K562 (cell line): Measurements from ENCODE around the gene MLLT6. TPM values are rescaled to one million over a fixed set of nuclear protein-coding genes. Genes with fewer than 3 reads are reported as not detected.

ENCODE experiments used
- BRCA1 ChIP-seq, 2 experiments: fragments of 450-650 bp in 1 of 2; sonication (generic) in 1 of 2; formaldehyde crosslinking in 1 of 2; IDR thresholded peaks; 2 replicates each; pipeline versions ENCODE4 v1.5.0 to v1.6.1; 2017 to 2020; ENCODE audit warnings: mild to moderate bottlenecking in 1 of 2, missing genetic modification reagents in 1 of 2
- CHD1 ChIP-seq: fragments of 200-600 bp; sonication (generic); IDR thresholded peaks from one replicate; pipeline ENCODE4 v1.6.1; 2012; ENCODE audit warnings: mild to moderate bottlenecking, moderate library complexity, low read length, inconsistent platforms
- EP300 ChIP-seq: IDR thresholded peaks from 2 replicates; pipeline ENCODE4 v1.6.1; 2012; ENCODE audit warnings: low read length, improper control_type of control experiment
- KAT8 ChIP-seq: fragments of 450-650 bp; IDR thresholded peaks from 2 replicates; pipeline ENCODE4 v1.6.1; 2016; ENCODE audit warnings: low read depth, mild to moderate bottlenecking
- LCOR ChIP-seq: sonication (generic); formaldehyde crosslinking; IDR thresholded peaks from 2 replicates; pipeline ENCODE4 v1.8.0; 2022; ENCODE audit warnings: mild to moderate bottlenecking, missing genetic modification reagents
- MBD2 ChIP-seq: sonication (generic); IDR thresholded peaks from 2 replicates; pipeline ENCODE4 v1.6.1; 2016; ENCODE audit warnings: low read depth, borderline replicate concordance
- RHOXF2B ChIP-seq: fragments of 250-450 bp; sonication (Bioruptor Pico); conservative IDR thresholded peaks from 2 replicates; pipeline ENCODE4 v1.5.1; 2021
- SMAD2 ChIP-seq: fragments of 150-350 bp; IDR thresholded peaks from 2 replicates; pipeline ENCODE4 v1.6.1; 2014; ENCODE audit warnings: low read depth, mild to moderate bottlenecking, low read length
- SMAD4 ChIP-seq: fragments of 250-450 bp; sonication (Bioruptor Pico); conservative IDR thresholded peaks from 2 replicates; pipeline ENCODE4 v1.8.0; 2021; ENCODE audit warnings: inconsistent platforms, mild to moderate bottlenecking, moderate library complexity
- SRF ChIP-seq, 2 experiments: fragments of 250-450, 450-650 bp in 1 of 2; sonication (Bioruptor Pico) in 1 of 2; sonication (generic) in 1 of 2; formaldehyde crosslinking; IDR thresholded peaks; 2 replicates each; pipeline versions ENCODE4 v1.5.0 to v1.5.1; 2020 to 2022; ENCODE audit warnings: mild to moderate bottlenecking in 1 of 2, missing genetic modification reagents in 1 of 2
- SRSF9 ChIP-seq: fragments of 200-400 bp; formaldehyde crosslinking; IDR thresholded peaks from 2 replicates; pipeline ENCODE4 v1.6.1; 2017; ENCODE audit warnings: low read depth, low read length, borderline replicate concordance
- TEAD1 ChIP-seq, 2 experiments: fragments of 450-650 bp in 1 of 2; sonication (generic) in 1 of 2; formaldehyde crosslinking; IDR thresholded peaks; 2 replicates each; pipeline versions ENCODE4 v1.4.0 to v1.8.0; 2020 to 2022; ENCODE audit warnings: mild to moderate bottlenecking in 2 of 2, missing genetic modification reagents in 1 of 2
- ZNF197 ChIP-seq: fragments of 200-800 bp; sonication (Bioruptor generic); IDR thresholded peaks from 2 replicates; pipeline ENCODE4 v1.6.1; 2016; ENCODE audit warnings: low read depth, missing genetic modification characterization, missing compliant biosample characterization
- ZNF217 ChIP-seq: sonication (generic); formaldehyde crosslinking; IDR thresholded peaks from 2 replicates; pipeline ENCODE4 v1.8.0; 2022; ENCODE audit warnings: mild to moderate bottlenecking, missing genetic modification reagents
- ZNF24 ChIP-seq: fragments of 450-650 bp; IDR thresholded peaks from 2 replicates; pipeline ENCODE4 v1.6.1; 2016
- ZNF253 ChIP-seq: fragments of 250-450 bp; sonication (Bioruptor Pico); conservative IDR thresholded peaks from 2 replicates; pipeline ENCODE4 v1.6.1; 2021; ENCODE audit warnings: mild to moderate bottlenecking
- ZNF384 ChIP-seq: IDR thresholded peaks from 2 replicates; pipeline ENCODE4 v1.6.1; 2012; ENCODE audit warnings: low read depth, low read length, improper control_type of control experiment
- ZNF431 ChIP-seq: sonication (generic); formaldehyde crosslinking; IDR thresholded peaks from 2 replicates; pipeline ENCODE4 v1.8.0; 2022; ENCODE audit warnings: mild to moderate bottlenecking, missing genetic modification reagents
- polyA plus RNA-seq, 8 experiments: library from polyadenylated mRNA; depleted of rRNA in 4 of 8; stranded (reverse) in 5 of 8; unstranded in 3 of 8; fragments of >200 nt; fragmentation: Nextera tagmentation in 2 of 8; fragmentation: Illumina TruSeq in 1 of 8; extraction: Ambion mirVana in 2 of 8; extraction: Trizol in 1 of 8; gene quantifications; 2 replicates each; pipeline versions ENCODE4 v1.2.1 to v1.2.3, GENCODE V29; 2011 to 2014; ENCODE audit warnings: inconsistent platforms in 1 of 8, missing spikeins in 1 of 8
- total RNA-seq, 7 experiments: library from RNA; depleted of rRNA in 6 of 7; stranded (reverse); fragments of >200 nt in 6 of 7; fragmentation: Illumina TruSeq in 2 of 7; extraction: Trizol in 2 of 7; gene quantifications; 2 replicates each; pipeline versions ENCODE4 v1.2.1 to v1.2.3, GENCODE V29; 2011 to 2021; ENCODE audit warnings: low replicate concordance in 1 of 7
- TF ChIP-seq, protein P1 (sequence below): fragments of 450-650 bp; IDR thresholded peaks from 2 replicates; pipeline ENCODE4 v1.7.1; 2018; ENCODE audit warnings: mild to moderate bottlenecking, low read depth; ENCODE audit not compliant: partially characterized antibody
- TF ChIP-seq, protein P2 (sequence below): IDR thresholded peaks from 2 replicates; pipeline ENCODE4 v1.6.1; 2011; ENCODE audit not compliant: insufficient read length; ENCODE audit errors: extremely low read depth
- TF ChIP-seq, protein P3 (sequence below): sonication (generic); formaldehyde crosslinking; IDR thresholded peaks from 2 replicates; pipeline ENCODE4 v1.8.0; 2023; ENCODE audit warnings: mild to moderate bottlenecking, missing genetic modification reagents
- TF ChIP-seq, protein P4 (sequence below): sonication (generic); formaldehyde crosslinking; IDR thresholded peaks from 2 replicates; pipeline ENCODE4 v1.8.0; 2022; ENCODE audit warnings: missing genetic modification reagents, mild to moderate bottlenecking, moderate library complexity, borderline replicate concordance

MLLT6 gene
- total and polyA plus RNA-seq, 9 of the 15 experiments (the other 6 are each of a cell fraction or from before 2014, with no cell fraction given): 3.1 to 71.7 (median 30.0) TPM

DNA sequence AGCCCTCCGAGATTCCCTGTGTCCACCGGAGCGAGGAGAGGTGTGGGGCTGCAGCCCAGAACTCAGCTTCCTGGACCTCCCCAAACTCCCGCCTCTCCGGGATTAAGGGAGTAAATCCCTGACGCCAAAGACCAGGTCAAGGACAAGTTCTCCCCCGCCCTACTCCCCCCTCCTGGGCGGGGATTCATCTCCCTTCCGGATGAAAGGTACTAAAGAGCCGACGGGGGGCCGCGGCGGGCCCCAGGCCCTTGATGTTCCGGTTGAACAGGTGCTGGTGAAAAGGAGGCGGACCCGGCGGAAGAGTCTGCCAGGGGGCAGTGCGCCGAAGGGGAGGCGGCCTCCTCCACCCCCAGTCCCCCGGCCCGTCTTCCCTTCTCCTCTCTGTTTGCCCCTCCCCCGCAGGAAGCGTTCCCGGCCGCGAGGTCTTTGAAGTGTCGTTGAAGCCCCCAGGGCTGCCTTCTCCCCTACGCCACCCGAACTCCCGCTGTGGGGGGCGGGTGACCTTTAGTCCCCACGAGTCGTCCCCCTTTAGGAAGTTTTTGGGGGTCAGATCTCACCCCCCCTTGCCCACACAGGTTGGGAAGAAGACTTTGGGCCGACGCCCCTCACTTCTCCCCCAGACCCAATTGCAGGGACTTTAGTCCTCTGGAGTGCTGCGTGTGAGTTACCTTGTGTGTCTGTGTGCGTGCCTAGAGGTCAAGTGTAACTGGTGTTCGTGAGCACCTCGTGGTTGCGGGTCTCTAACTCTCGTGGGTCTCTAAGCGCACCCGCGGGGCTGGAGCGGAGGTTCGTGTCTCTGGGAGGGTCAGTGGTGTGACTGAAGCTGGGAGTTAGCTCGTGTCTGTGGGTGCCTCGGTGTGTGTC, 1.1 kb upstream of the MLLT6 start (continued):
- TF ChIP-seq, protein P1, sequence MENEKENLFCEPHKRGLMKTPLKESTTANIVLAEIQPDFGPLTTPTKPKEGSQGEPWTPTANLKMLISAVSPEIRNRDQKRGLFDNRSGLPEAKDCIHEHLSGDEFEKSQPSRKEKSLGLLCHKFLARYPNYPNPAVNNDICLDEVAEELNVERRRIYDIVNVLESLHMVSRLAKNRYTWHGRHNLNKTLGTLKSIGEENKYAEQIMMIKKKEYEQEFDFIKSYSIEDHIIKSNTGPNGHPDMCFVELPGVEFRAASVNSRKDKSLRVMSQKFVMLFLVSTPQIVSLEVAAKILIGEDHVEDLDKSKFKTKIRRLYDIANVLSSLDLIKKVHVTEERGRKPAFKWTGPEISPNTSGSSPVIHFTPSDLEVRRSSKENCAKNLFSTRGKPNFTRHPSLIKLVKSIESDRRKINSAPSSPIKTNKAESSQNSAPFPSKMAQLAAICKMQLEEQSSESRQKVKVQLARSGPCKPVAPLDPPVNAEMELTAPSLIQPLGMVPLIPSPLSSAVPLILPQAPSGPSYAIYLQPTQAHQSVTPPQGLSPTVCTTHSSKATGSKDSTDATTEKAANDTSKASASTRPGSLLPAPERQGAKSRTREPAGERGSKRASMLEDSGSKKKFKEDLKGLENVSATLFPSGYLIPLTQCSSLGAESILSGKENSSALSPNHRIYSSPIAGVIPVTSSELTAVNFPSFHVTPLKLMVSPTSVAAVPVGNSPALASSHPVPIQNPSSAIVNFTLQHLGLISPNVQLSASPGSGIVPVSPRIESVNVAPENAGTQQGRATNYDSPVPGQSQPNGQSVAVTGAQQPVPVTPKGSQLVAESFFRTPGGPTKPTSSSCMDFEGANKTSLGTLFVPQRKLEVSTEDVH: no peak
- TF ChIP-seq, protein P2, sequence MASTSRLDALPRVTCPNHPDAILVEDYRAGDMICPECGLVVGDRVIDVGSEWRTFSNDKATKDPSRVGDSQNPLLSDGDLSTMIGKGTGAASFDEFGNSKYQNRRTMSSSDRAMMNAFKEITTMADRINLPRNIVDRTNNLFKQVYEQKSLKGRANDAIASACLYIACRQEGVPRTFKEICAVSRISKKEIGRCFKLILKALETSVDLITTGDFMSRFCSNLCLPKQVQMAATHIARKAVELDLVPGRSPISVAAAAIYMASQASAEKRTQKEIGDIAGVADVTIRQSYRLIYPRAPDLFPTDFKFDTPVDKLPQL: no peak
- TF ChIP-seq LCOR (CRISPR knock-in tag) (no peak), SRF (CRISPR knock-in tag; IDR thresholded peaks at IDR 0.05) (0 out of 4 replicates have a peak, but pooled peaks of 1 of the 2 experiments have one; percentile 22), ZNF253 (no peak), ZNF217 (no peak), RHOXF2B (no peak), KAT8 (no peak), SMAD4 (peak; percentile 59; the same call in 1 of the 2 replicates), BRCA1 (IDR thresholded peaks at IDR 0.05) (no peak), BRCA1 (CRISPR knock-in tag; IDR thresholded peaks at IDR 0.05) (no peak), ZNF384 (no peak), SMAD2 (no peak), ZNF431 (CRISPR knock-in tag) (0 out of 2 replicates have a peak, but pooled peaks have one; percentile 16), SRSF9 (no peak), CHD1 (no peak), ZNF197 (CRISPR knock-in tag) (no peak; the same call in 1 of the 2 replicates), EP300 (peak; percentile 35), ZNF24 (no peak), TEAD1 (CRISPR knock-in tag; IDR thresholded peaks at IDR 0.05) (no peak), MBD2 (no peak)
- TF ChIP-seq, protein P3, sequence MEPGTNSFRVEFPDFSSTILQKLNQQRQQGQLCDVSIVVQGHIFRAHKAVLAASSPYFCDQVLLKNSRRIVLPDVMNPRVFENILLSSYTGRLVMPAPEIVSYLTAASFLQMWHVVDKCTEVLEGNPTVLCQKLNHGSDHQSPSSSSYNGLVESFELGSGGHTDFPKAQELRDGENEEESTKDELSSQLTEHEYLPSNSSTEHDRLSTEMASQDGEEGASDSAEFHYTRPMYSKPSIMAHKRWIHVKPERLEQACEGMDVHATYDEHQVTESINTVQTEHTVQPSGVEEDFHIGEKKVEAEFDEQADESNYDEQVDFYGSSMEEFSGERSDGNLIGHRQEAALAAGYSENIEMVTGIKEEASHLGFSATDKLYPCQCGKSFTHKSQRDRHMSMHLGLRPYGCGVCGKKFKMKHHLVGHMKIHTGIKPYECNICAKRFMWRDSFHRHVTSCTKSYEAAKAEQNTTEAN (CRISPR knock-in tag): no peak
- TF ChIP-seq, protein P4, sequence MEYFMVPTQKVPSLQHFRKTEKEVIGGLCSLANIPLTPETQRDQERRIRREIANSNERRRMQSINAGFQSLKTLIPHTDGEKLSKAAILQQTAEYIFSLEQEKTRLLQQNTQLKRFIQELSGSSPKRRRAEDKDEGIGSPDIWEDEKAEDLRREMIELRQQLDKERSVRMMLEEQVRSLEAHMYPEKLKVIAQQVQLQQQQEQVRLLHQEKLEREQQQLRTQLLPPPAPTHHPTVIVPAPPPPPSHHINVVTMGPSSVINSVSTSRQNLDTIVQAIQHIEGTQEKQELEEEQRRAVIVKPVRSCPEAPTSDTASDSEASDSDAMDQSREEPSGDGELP (CRISPR knock-in tag): peak; percentile 64; the same call in 1 of the 2 replicates
